Measurements from ENCODE around the gene MAGEF1.
"Not testable (repeated sequence)": the region's sequence is repeated elsewhere in the genome, so short reads cannot be mapped to it uniquely, and the experiment has no call there.

The MAGEF1 gene

DNA sequence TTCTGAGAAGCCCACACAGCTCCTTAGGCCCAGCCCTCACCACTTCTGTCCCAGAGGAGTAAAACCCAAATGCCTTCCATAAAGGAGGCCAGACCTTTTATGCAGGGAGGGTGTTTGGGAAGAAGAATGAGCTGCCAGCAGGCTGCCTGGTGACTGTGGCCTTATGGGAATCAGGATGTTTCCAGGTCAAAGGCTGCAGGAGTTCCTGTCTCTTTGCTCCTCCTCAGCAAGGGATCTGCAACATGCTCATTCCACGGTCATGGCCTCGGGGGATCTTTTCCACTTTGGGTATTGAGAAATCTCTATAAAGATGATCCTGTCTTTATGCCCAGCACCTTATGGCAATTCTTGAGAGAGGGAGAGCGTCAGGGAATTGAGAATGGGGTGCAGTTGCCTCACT, 25.2 kb upstream of the MAGEF1 start:
- Histone ChIP-seq H3K9ac (ENCODE audit: insufficient read length, low read depth) (no peak overlapping the region), H3K9me3 (ENCODE audit: insufficient read depth, low read length) (no peaks in the 10 kb centered on the region), H3K36me3 (ENCODE audit: insufficient read depth, insufficient read length, low read length) (no peaks in the 10 kb centered on the region), H3K4me3 (ENCODE audit: insufficient read length, low read depth) (no peak overlapping the region), H3K4me1 (ENCODE audit: insufficient read depth, insufficient read length) (peaks cover 3% of the 10 kb centered on the region), H3K27me3 (ENCODE audit: insufficient read depth, insufficient read length) (no peaks in the 10 kb centered on the region)
- no peak for DNase-seq (ENCODE audit: low read depth, low spot score)
- TF ChIP-seq YY1 (IDR thresholded peaks at IDR 0.05; ENCODE audit: insufficient read depth, insufficient read length) = no peak
- no peak for TF ChIP-seq ZNF274 (IDR thresholded peaks at IDR 0.05; ENCODE audit: low read depth, low read length)
- no peak for TF ChIP-seq SUZ12 (IDR thresholded peaks at IDR 0.05; ENCODE audit: extremely low read depth, insufficient read depth, insufficient read length)

DNA sequence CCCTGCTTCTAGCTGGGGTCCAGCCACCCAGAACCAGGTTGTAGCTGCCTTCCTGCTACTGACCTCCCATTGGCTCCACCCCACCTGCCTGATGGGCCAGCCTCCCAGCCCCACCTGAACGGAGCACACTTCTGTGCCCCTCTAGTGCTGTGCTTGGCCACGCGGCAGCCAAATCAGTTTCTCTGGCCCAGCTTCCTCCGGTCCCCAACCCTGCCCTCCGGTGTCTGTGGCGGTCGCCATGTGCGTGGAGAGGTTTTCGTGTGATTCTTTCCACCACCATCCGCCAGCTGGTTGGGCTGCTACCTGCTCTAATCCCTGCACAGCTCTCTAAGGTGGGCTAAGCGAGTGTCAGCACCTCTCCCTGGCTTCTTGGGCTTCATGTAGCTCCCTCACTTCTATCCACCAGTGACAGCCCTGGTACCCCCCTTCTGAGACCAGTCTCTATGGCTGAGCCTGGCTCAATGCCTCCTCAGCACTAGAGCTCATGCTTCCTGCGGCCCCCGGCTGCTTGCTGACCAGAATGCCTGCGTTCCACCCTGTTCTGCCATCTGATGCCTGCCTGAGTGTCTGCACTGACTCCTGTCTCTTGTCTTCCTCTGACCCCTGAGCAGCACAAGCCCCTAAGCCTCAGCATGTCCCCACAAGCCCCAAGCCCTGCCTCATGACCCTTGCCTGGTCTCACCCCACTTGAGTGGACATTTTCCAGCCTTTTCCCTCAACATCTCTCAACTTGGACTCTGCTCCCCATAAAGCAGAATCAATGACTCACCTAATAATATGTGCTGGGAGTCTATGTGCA, 23.2 kb upstream of the MAGEF1 start:
- peaks cover 2% of the 10 kb centered on the region for H3K4me1 ChIP-seq (ENCODE audit: insufficient read depth, insufficient read length)
- no peaks in the 10 kb centered on the region for H3K27me3 ChIP-seq (ENCODE audit: insufficient read depth, insufficient read length)
- H3K36me3 ChIP-seq (ENCODE audit: insufficient read depth, insufficient read length, low read length) = no peaks in the 10 kb centered on the region
- H3K4me3 ChIP-seq (ENCODE audit: insufficient read length, low read depth) = no peak overlapping the region
- H3K9ac ChIP-seq (ENCODE audit: insufficient read length, low read depth) = no peak overlapping the region
- H3K9me3 ChIP-seq (ENCODE audit: insufficient read depth, low read length) = no peaks in the 10 kb centered on the region
- DNase-seq (ENCODE audit: low read depth, low spot score) = no peak
- TF ChIP-seq YY1 (IDR thresholded peaks at IDR 0.05; ENCODE audit: insufficient read depth, insufficient read length) (no peak), SUZ12 (IDR thresholded peaks at IDR 0.05; ENCODE audit: extremely low read depth, insufficient read depth, insufficient read length) (no peak), ZNF274 (IDR thresholded peaks at IDR 0.05; ENCODE audit: low read depth, low read length) (no peak)

DNA sequence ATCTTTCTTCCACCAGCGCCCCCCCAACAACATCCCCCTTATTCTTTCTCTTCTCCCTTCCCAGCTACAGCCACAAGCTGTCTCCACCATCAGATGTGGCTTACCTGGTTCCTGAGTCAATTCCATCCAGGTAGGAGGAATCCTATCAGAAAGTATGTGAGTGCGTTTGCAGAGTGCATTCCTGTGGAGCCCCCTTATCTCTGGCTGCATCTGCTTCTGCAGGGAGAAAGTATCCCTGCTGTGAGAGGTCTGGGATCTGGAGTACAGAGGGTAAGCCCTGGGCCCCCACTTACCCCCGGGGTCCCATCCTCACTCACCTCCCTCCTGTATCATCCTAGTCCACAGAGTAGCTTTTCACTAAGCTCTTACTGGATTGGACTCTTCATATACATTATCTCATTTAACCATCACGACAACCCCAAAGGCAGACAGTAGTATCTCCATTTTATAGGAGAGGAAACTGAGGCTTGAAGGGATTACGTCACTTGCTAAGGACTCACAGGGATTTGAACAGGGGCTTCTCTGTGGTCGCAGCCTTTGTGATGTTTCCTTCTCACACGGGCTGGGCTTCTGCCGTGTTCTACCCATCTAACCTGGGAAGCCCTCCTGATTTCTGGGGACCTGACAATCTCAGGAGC, 22.2 kb upstream of the MAGEF1 start:
- no peak for TF ChIP-seq YY1 (IDR thresholded peaks at IDR 0.05; ENCODE audit: insufficient read depth, insufficient read length)
- TF ChIP-seq ZNF274 (IDR thresholded peaks at IDR 0.05; ENCODE audit: low read depth, low read length) = no peak
- TF ChIP-seq SUZ12 (IDR thresholded peaks at IDR 0.05; ENCODE audit: extremely low read depth, insufficient read depth, insufficient read length) = no peak

DNA sequence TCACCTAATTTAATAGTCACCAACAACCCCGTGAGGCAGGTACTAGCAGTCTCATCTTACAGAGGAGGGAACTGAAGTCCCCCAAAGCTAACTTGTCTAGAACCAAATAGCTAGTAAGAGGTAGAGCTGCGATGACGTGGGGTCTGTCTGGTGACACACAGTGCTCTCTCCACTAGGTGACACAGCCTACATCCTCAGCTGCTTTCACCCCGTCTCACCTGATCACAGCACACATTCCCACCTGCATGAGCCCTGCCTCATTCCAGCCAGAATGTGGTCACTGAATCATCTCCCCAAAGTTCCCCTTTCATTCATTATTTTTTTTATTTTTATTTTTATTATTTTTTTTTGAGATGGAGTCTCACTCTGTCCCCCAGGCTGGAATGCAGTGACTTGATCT, 21.3 kb upstream of the MAGEF1 start:
- H3K4me3 ChIP-seq (ENCODE audit: insufficient read length, low read depth) = no peak overlapping the region
- TF ChIP-seq SUZ12 (IDR thresholded peaks at IDR 0.05; ENCODE audit: extremely low read depth, insufficient read depth, insufficient read length) (no peak), YY1 (IDR thresholded peaks at IDR 0.05; ENCODE audit: insufficient read depth, insufficient read length) (no peak), ZNF274 (IDR thresholded peaks at IDR 0.05; ENCODE audit: low read depth, low read length) (no peak)

More for the DNA sequence above, 22.2 kb upstream of the MAGEF1 start:
- H3K36me3 ChIP-seq (ENCODE audit: insufficient read depth, insufficient read length, low read length) = no peaks in the 10 kb centered on the region
- H3K4me1 ChIP-seq (ENCODE audit: insufficient read depth, insufficient read length) = peaks cover 2% of the 10 kb centered on the region
- no peak overlapping the region for H3K4me3 ChIP-seq (ENCODE audit: insufficient read length, low read depth)
- H3K9me3 ChIP-seq (ENCODE audit: insufficient read depth, low read length) = no peaks in the 10 kb centered on the region
- DNase-seq (ENCODE audit: low read depth, low spot score) = no peak
- H3K27me3 ChIP-seq (ENCODE audit: insufficient read depth, insufficient read length) = no peaks in the 10 kb centered on the region
- no peak overlapping the region for H3K9ac ChIP-seq (ENCODE audit: insufficient read length, low read depth)

DNA sequence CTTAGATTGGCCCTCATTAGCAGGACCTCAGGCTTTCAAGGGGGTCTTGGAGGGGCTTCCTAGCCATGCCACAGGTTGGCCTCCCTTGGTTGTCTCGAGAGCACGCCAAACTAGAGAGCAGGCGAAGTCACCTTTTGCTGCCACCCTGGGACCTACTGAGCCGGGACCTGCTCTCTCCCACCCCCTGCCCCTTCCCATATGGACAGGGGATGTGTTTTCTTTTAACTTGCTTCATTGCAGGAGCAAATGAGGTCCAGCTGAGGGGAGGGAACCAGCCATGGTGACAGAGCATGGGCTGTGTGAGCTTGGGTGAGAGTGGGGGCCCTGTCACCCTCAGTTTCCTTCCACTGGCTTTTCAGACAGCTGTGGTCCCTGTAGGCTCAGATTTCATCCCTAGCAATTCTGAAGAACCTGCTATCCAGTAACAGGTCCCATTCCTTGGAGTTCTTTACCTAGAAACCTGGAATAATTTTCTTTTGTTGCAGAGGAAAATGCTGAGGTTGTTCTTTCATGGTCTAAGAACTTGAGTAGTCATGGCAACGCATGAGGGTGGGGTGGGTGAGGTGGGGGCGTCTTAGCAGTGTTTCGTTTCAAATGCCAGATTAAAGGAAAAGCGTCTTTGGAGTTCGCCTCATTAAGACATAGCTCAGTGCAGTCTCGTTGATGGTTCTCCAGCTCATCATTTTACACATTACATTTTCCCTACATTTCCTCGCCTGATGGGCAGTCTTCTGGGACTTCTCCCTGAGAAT, 20.1 kb upstream of the MAGEF1 start:
- TF ChIP-seq SUZ12 (IDR thresholded peaks at IDR 0.05; ENCODE audit: extremely low read depth, insufficient read depth, insufficient read length) = no peak
- no peak for TF ChIP-seq ZNF274 (IDR thresholded peaks at IDR 0.05; ENCODE audit: low read depth, low read length)
- TF ChIP-seq YY1 (IDR thresholded peaks at IDR 0.05; ENCODE audit: insufficient read depth, insufficient read length) = no peak
- no peak for DNase-seq (ENCODE audit: low read depth, low spot score)
- Histone ChIP-seq H3K27me3 (ENCODE audit: insufficient read depth, insufficient read length) (no peaks in the 10 kb centered on the region), H3K9ac (ENCODE audit: insufficient read length, low read depth) (no peak overlapping the region), H3K4me1 (ENCODE audit: insufficient read depth, insufficient read length) (no peaks in the 10 kb centered on the region), H3K9me3 (ENCODE audit: insufficient read depth, low read length) (no peaks in the 10 kb centered on the region), H3K36me3 (ENCODE audit: insufficient read depth, insufficient read length, low read length) (no peaks in the 10 kb centered on the region), H3K4me3 (ENCODE audit: insufficient read length, low read depth) (no peak overlapping the region)

More for the DNA sequence above, 21.3 kb upstream of the MAGEF1 start:
- Histone ChIP-seq H3K36me3 (ENCODE audit: insufficient read depth, insufficient read length, low read length) (no peaks in the 10 kb centered on the region), H3K27me3 (ENCODE audit: insufficient read depth, insufficient read length) (no peaks in the 10 kb centered on the region), H3K9me3 (ENCODE audit: insufficient read depth, low read length) (no peaks in the 10 kb centered on the region), H3K9ac (ENCODE audit: insufficient read length, low read depth) (no peak overlapping the region), H3K4me1 (ENCODE audit: insufficient read depth, insufficient read length) (peaks cover 2% of the 10 kb centered on the region)
- no peak for DNase-seq (ENCODE audit: low read depth, low spot score)

DNA sequence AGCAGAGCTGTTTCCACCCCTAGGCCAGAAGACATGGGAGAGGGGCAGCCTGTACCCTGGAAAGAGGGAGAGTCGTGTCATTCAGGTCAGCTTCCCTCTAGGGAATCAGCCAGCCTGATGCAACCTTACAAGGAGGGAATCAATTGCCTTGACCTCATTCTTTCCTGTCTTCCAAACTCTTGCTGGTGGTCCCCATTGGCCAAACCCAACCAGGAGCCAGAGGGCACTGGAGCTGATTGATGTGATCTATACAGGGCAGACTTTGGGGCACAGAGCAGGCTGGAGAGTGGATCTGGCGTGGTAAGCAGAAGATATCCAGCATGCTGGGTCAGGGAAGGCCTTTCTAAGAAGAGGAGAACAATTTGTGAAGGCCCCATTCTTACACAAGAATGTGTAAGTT, 19.1 kb upstream of the MAGEF1 start:
- TF ChIP-seq YY1 (IDR thresholded peaks at IDR 0.05; ENCODE audit: insufficient read depth, insufficient read length) = no peak
- TF ChIP-seq ZNF274 (IDR thresholded peaks at IDR 0.05; ENCODE audit: low read depth, low read length) = no peak
- TF ChIP-seq SUZ12 (IDR thresholded peaks at IDR 0.05; ENCODE audit: extremely low read depth, insufficient read depth, insufficient read length) = no peak
- no peak for DNase-seq (ENCODE audit: low read depth, low spot score)
- H3K36me3 ChIP-seq (ENCODE audit: insufficient read depth, insufficient read length, low read length) = no peaks in the 10 kb centered on the region
- no peak overlapping the region for H3K4me3 ChIP-seq (ENCODE audit: insufficient read length, low read depth)
- H3K27me3 ChIP-seq (ENCODE audit: insufficient read depth, insufficient read length) = no peaks in the 10 kb centered on the region
- H3K9me3 ChIP-seq (ENCODE audit: insufficient read depth, low read length) = no peaks in the 10 kb centered on the region
- no peaks in the 10 kb centered on the region for H3K4me1 ChIP-seq (ENCODE audit: insufficient read depth, insufficient read length)
- H3K9ac ChIP-seq (ENCODE audit: insufficient read length, low read depth) = no peak overlapping the region

DNA sequence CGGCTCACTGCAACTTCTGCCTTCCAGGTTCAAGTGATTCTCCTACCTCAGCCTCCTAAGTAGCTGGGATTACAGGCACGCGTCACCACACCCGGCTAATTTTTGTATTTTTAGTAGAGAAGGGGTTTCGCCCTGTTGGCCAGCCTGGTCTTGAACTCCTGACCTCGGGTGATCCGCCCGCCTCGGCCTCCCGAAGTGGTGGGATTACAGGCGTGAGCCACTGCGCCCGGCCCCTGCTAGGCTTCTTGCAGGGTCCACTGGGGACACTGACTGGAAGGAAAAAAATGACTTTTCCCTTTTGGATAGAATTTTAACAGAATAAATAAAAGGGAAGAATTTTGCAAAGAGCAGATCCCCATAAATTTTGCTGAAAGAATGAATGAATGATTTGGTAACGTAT, 17.3 kb upstream of the MAGEF1 start:
- not testable (repeated sequence) for H3K27me3 ChIP-seq (ENCODE audit: insufficient read depth, insufficient read length); H3K4me1 ChIP-seq (ENCODE audit: insufficient read depth, insufficient read length); H3K36me3 ChIP-seq (ENCODE audit: insufficient read depth, insufficient read length, low read length); DNase-seq (ENCODE audit: low read depth, low spot score); H3K9ac ChIP-seq (ENCODE audit: insufficient read length, low read depth); H3K4me3 ChIP-seq (ENCODE audit: insufficient read length, low read depth); H3K9me3 ChIP-seq (ENCODE audit: insufficient read depth, low read length)
